Kidney (tissue), 14 donors: ENCODE data around the gene PLCB2. TPM values are rescaled to one million over a fixed set of nuclear protein-coding genes. Genes with fewer than 3 reads are reported as not detected.

ENCODE experiments used
- DNase-seq, 5 donors: peaks; one replicate each; pipeline ENCODE4 v3.0.0-alpha.2; 2013 to 2020
- FAIRE-seq: peaks from 2 replicates; lab custom pipeline; 2012; peaks lifted over from hg19 to GRCh38; lab: Jason Lieb, UNC
- H3K27ac ChIP-seq, 2 donors: one replicate each; pipeline ENCODE4 v1.7.0; 2013; ENCODE audit warnings: low read depth in 2 of 2, low read length in 2 of 2, inconsistent platforms in 1 of 2
- H3K27me3 ChIP-seq: one replicate; pipeline ENCODE4 v1.7.1; 2013; ENCODE audit warnings: low read length, inconsistent platforms; ENCODE audit not compliant: control insufficient read depth, insufficient read depth
- H3K36me3 ChIP-seq, 3 donors: one replicate each; pipeline versions ENCODE4 v1.7.0 to v1.7.1; 2013; ENCODE audit warnings: low read length in 3 of 3, control low read depth in 1 of 3, inconsistent platforms in 1 of 3; ENCODE audit not compliant: insufficient read depth in 3 of 3, control insufficient read depth in 2 of 3
- H3K4me1 ChIP-seq, 3 donors: one replicate each; pipeline versions ENCODE4 v1.7.0 to v1.7.1; 2013; ENCODE audit warnings: low read length in 3 of 3, inconsistent platforms in 1 of 3, low read depth in 1 of 3; ENCODE audit not compliant: control insufficient read depth in 2 of 3, insufficient read depth in 2 of 3
- H3K4me3 ChIP-seq, 3 donors: one replicate each; pipeline versions ENCODE4 v1.7.0 to v1.8.1; 2013; ENCODE audit warnings: low read length in 3 of 3, control low read depth in 1 of 3, inconsistent platforms in 1 of 3
- H3K9ac ChIP-seq, 3 donors: one replicate each; pipeline versions ENCODE4 v1.7.0 to v1.7.1; 2013; ENCODE audit warnings: low read length in 3 of 3, control low read depth in 1 of 3, inconsistent platforms in 1 of 3
- H3K9me3 ChIP-seq, 3 donors: one replicate each; pipeline versions ENCODE4 v1.7.0 to v1.7.1; 2013; ENCODE audit warnings: low read length in 3 of 3, control low read depth in 1 of 3, inconsistent platforms in 1 of 3; ENCODE audit not compliant: control insufficient read depth in 2 of 3, insufficient read depth in 1 of 3
- intact Hi-C: fragments of 100-400 bp; cut with DNase I; formaldehyde crosslinking; loops from one replicate; pipeline ENCODE4 v1.11.1; 2022
- polyA plus RNA-seq: library from polyadenylated mRNA; stranded (reverse); fragments of 350-450 nt; fragmentation: Illumina TruSeq; extraction: RNeasy Lipid Tissue Mini Kit (QIAGEN cat#74804); gene quantifications from one replicate; pipeline ENCODE4 v1.2.3, GENCODE V29; 2014; ENCODE audit warnings: low read depth, low replicate concordance; ENCODE audit not compliant: insufficient read depth
- total RNA-seq: library from RNA; stranded (reverse); fragmentation: NEBNext Ultra II Directional; extraction: Animal tissue kit (Norgen Biotek cat#: 25700); gene quantifications from one replicate; pipeline ENCODE4 v1.2.1, GENCODE V29; 2021
- TF ChIP-seq, protein P1 (sequence below): IDR thresholded peaks from 3 replicates; pipeline ENCODE4 v1.5.1; 2012; ENCODE audit warnings: mild to moderate bottlenecking, moderate library complexity, borderline replicate concordance; ENCODE audit not compliant: insufficient read depth; ENCODE audit errors: extremely low read depth
- donor health status: control.
- donor health status: control.
- donor health status: control.
- donor health status: control.
- donor health status: control.
- donor health status: DM: yes; HTN: yes; CAD: no.
- donor health status: Normal renal cell carcinoma (clear cell type).

The PLCB2 gene
- total and polyA plus RNA-seq, 2 donors from 2014 or later = 4.4 to 37.2 TPM

DNA sequence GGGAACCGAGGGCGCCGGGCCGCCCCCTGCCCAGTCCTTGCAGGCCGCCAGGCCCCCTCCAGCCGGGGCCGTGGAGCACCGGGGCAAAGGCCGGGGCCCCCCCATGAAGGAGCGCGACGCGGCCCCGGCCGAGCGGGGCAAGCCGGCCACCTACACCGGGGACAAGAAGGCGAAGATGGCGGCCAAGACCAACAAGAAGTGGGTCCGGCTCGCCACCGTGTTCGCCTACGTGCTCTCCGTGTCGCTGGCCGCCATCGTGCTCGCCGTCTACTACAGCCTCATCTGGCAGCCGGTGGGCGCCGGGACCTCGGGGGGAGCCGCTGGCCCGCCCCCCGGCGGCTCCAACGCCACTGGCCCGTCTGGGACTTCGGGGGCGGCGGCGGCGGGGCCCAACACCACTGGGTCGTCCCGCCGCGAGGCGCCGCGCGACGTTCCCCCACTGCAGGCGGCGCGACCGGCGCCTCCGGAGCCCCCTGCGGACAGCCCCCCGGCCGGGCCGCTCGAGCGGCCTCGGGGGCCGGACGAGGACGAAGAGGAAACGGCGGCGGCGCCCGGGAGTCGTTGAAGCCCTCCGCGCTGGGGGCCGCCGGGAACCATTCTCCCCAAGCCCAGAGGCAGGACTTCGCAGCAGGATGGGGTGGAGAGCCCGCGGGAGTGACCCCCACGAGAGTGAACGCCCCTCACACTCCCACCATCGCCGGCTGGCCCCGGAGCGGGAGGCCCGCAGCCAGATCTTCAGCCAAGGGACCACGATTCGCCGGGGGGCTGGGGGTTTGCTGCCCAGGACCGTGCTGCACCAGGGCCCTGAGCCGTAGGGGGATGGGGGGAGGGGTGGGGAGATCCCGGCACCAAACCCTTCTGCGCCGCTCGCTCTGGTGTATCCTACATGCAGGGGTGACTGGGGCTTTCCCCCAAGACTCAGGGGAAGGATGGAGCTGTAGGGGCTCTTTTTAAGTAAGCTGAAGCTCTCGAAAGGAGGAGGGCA lies 16.5 kb upstream of the PLCB2 start:
- FAIRE-seq = no peak
- peak in 4 of 5 donors; percentile 43 to 85 (median 66) for DNase-seq
- intact Hi-C loops = no loop called here

DNA sequence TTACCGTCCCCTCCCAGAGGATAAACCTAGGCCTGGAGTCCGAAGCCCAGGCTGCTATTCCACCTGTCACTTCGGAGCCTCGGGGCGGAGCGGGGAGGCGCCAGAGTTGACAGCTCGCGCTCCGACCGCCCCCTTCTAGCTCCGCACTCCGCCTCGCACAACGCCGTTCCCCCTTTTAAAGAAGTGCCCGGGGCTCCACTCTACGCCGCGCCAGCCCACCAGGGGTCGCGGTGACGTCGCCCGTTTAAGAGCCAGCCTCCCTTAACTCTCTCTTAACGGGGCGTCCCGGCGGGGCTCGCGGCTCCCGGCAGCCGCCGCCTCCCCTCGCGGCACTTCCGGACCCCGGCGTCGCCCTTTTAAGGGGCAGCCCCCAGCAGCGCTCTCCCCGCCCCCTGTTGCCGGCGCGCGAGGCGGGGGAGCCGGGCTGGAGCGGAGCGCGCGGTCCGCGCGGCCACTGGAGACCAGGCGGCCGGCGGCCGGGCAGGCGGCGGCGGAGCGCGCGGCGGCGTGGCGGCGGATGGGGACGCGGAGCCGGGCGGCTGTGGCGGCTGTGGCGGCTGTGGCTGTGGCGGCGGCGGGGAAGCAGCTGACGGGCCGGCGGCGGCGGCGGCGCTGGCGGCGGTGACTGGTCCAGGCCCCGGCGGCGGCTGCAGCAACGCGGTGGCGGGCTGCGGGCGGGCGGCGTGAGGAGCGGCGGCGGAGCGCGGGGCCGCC lies 15.7 kb upstream of the PLCB2 start, which contains the start of gene INAFM2:
Gene INAFM2, plus strand, starts transcription at position 454 of the 714 bp plus-strand sequence. CDS start 364 bp downstream, outside the sequence.
- Histone ChIP-seq H3K9ac (peak within 1 kb of the TSS in 2 of 3 donors; percentile 16 to 41), H3K9me3 (no peaks in the 10 kb centered on the region), H3K27ac (peak within 1 kb of the TSS in 1 of 2 donors; percentile 24), H3K4me1 (peaks cover 0 to 10% (median 0%) of the 10 kb centered on the region in 3 donors), H3K36me3 (no peaks in the 10 kb centered on the region), H3K27me3 (no peaks in the 10 kb centered on the region), H3K4me3 (peak within 1 kb of the TSS in 2 of 3 donors; percentile 44 to 50)
- TF ChIP-seq, protein P1, sequence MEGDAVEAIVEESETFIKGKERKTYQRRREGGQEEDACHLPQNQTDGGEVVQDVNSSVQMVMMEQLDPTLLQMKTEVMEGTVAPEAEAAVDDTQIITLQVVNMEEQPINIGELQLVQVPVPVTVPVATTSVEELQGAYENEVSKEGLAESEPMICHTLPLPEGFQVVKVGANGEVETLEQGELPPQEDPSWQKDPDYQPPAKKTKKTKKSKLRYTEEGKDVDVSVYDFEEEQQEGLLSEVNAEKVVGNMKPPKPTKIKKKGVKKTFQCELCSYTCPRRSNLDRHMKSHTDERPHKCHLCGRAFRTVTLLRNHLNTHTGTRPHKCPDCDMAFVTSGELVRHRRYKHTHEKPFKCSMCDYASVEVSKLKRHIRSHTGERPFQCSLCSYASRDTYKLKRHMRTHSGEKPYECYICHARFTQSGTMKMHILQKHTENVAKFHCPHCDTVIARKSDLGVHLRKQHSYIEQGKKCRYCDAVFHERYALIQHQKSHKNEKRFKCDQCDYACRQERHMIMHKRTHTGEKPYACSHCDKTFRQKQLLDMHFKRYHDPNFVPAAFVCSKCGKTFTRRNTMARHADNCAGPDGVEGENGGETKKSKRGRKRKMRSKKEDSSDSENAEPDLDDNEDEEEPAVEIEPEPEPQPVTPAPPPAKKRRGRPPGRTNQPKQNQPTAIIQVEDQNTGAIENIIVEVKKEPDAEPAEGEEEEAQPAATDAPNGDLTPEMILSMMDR = peak; percentile 41
- no peak for FAIRE-seq
- intact Hi-C loops = no loop called here
- peak; percentile 96 to 99 (median 97) for DNase-seq

More for the DNA sequence above, 16.5 kb upstream of the PLCB2 start:
- TF ChIP-seq, protein P1 = no peak
- H3K9me3 ChIP-seq = no peaks in the 10 kb centered on the region
- no peaks in the 10 kb centered on the region for H3K36me3 ChIP-seq
- no peak overlapping the region for H3K27ac ChIP-seq
- H3K27me3 ChIP-seq = no peaks in the 10 kb centered on the region
- peaks cover 0 to 10% (median 0%) of the 10 kb centered on the region in 3 donors for H3K4me1 ChIP-seq
- H3K4me3 ChIP-seq = peak overlapping the region; percentile 45 to 53 (median 50)
- H3K9ac ChIP-seq = peak overlapping the region in 2 of 3 donors; percentile 16 to 41

DNA sequence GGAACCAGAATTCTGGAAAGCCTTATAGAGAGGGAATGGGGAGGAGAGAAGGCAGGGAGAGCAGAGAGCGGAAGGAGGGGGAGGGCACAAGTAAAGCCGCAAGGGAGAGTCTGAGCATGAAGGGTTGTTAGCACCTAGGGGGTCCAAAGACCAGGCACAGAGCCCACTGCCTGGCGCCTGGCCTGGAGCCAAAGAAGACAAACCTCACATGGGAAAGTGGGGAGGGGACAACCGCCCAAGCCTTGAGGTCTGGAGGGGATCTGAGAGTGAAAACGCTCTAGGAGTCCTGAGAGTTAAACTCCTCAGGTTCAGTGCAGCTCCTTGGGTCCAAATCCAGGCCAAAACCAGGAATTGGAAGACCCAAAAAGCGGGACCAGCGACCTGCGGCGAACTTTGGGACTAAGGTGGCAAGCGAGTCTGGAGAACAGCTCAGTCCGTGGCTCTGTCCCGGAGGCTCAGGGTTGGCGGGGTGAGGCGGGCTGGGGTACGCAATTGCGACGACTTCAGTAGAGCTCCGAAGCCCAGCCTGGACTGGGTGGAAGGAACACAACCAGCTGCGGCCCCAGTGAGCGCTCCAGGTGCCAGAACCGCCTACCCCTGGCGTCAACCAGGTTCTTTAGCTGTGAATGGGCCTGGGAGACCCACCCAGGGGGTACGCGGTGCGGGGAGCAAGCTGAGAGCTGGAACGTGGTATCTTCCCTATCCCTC lies 14.9 kb upstream of the PLCB2 start:
- no peak overlapping the region for H3K9ac ChIP-seq
- no peaks in the 10 kb centered on the region for H3K27me3 ChIP-seq
- TF ChIP-seq, protein P1 = no peak
- H3K27ac ChIP-seq = peak overlapping the region in 1 of 2 donors; percentile 24
- peak overlapping the region in 1 of 3 donors; percentile 38 for H3K4me3 ChIP-seq
- DNase-seq (peak; percentile 34 to 69 (median 58)), FAIRE-seq (no peak)
- intact Hi-C loops = no loop called here
- H3K4me1 ChIP-seq = peaks cover 0 to 7% (median 0%) of the 10 kb centered on the region in 3 donors
- no peaks in the 10 kb centered on the region for H3K9me3 ChIP-seq
- H3K36me3 ChIP-seq = no peaks in the 10 kb centered on the region
